Inferior parietal cortex (tissue), 1 donor: ENCODE results near the gene PCAT6.
"Not testable (repeated sequence)": the region's sequence is repeated elsewhere in the genome, so short reads cannot be mapped to it uniquely, and the experiment has no call there.

Source experiments
- DNase-seq: peaks from one replicate; pipeline ENCODE4 v3.0.0-alpha.2; 2016; ENCODE audit errors: extremely low spot score

Gene PCAT6

GRCh38 chr1:202807451-202807925 is 3.3 kb upstream of the PCAT6 start:
- no peak for DNase-seq

GRCh38 chr1:202807926-202808757 is 2.6 kb upstream of the PCAT6 start, which contains the start of gene KDM5B:
Gene KDM5B, minus strand, starts transcription at chr1:202808421. Its CDS starts 116 bp downstream, at chr1:202808305.
- peak; percentile 63 for DNase-seq

- DNase-seq = no peak
Observed at GRCh38 chr1:202809597-202810159, 1.1 kb upstream of the PCAT6 start.

GRCh38 chr1:202810193-202810614 is 550 bp upstream of the PCAT6 start:
- no peak for DNase-seq

- DNase-seq = no peak
Observed at GRCh38 chr1:202811296-202812175, 782 bp downstream of the PCAT6 start.

GRCh38 chr1:202812176-202813026 is 1.6 kb downstream of the PCAT6 start:
- no peak for DNase-seq

- no peak for DNase-seq
Observed at GRCh38 chr1:202815120-202815519, 4.4 kb downstream of the PCAT6 start.

- DNase-seq = no peak
Observed at GRCh38 chr1:202818819-202819218, 8.1 kb downstream of the PCAT6 start.

- no peak for DNase-seq
Observed at GRCh38 chr1:202821467-202821866, 10.7 kb downstream of the PCAT6 start.

- no peak for DNase-seq
Observed at GRCh38 chr1:202825748-202826147, 15.0 kb downstream of the PCAT6 start.

- not testable (repeated sequence) for DNase-seq
Observed at GRCh38 chr1:202829223-202829622, 18.5 kb downstream of the PCAT6 start.

- DNase-seq = no peak
Observed at GRCh38 chr1:202831906-202832305, 21.2 kb downstream of the PCAT6 start.

- DNase-seq = no peak
Observed at GRCh38 chr1:202834771-202835547, 24.2 kb downstream of the PCAT6 start.

- DNase-seq = no peak
Observed at GRCh38 chr1:202835548-202836072, 24.9 kb downstream of the PCAT6 start.

- DNase-seq = no peak
Observed at GRCh38 chr1:202836623-202837403, 26.1 kb downstream of the PCAT6 start.

GRCh38 chr1:202837746-202838262 is 27.1 kb downstream of the PCAT6 start:
- no peak for DNase-seq

- DNase-seq = no peak
Observed at GRCh38 chr1:202843081-202843480, 32.3 kb downstream of the PCAT6 start.

GRCh38 chr1:202844259-202844658 is 33.5 kb downstream of the PCAT6 start:
- DNase-seq = no peak

- DNase-seq = no peak
Observed at GRCh38 chr1:202844935-202845334, 34.2 kb downstream of the PCAT6 start.
